Stomach (tissue), 9 donors: ENCODE data around the gene LGR5. TPM values are rescaled to one million over a fixed set of nuclear protein-coding genes. Genes with fewer than 3 reads are reported as not detected.
"Not testable (repeated sequence)": the region's sequence is repeated elsewhere in the genome, so short reads cannot be mapped to it uniquely, and the experiment has no call there.

Experiments
- DNase-seq, 2 donors: peaks; one replicate each; pipeline versions ENCODE4 v3.0.0 to v3.0.0-alpha.2; 2013 to 2019
- H3K27ac ChIP-seq, 5 donors: fragments of 200-600 bp in 4 of 5; sonication (generic) in 4 of 5; one replicate each; pipeline ENCODE4 v1.5.1; 2013 to 2019; ENCODE audit warnings: mild to moderate bottlenecking in 1 of 5, moderate library complexity in 1 of 5
- H3K27me3 ChIP-seq, 3 donors: fragments of 200-600 bp; sonication (generic); one replicate each; pipeline ENCODE4 v1.5.1; 2017 to 2019; ENCODE audit warnings: mixed run types in 1 of 3
- H3K36me3 ChIP-seq, 4 donors: fragments of 200-600 bp; sonication (generic); 1 replicate in 3 of 4; 2 replicates in 1 of 4; pipeline ENCODE4 v1.5.1; 2016 to 2019
- H3K4me1 ChIP-seq, 4 donors: fragments of 200-600 bp; sonication (generic); one replicate each; pipeline ENCODE4 v1.5.1; 2016 to 2019
- H3K4me3 ChIP-seq, 4 donors: fragments of 200-600 bp; sonication (generic) in 3 of 4; one replicate each; pipeline ENCODE4 v1.5.1; 2016 to 2019; ENCODE audit warnings: mild to moderate bottlenecking in 1 of 4
- H3K9me3 ChIP-seq, 4 donors: fragments of 200-600 bp; sonication (generic); one replicate each; pipeline ENCODE4 v1.5.1; 2016 to 2019
- CTCF ChIP-seq, 7 experiments: fragments of 450-650 bp in 4 of 7; fragments of 200-600 bp in 3 of 7; sonication (generic) in 3 of 7; IDR thresholded peaks; one replicate each; pipeline ENCODE4 v1.5.1; 2016 to 2019; ENCODE audit warnings: antibody characterized with exemption in 7 of 7, control low read depth in 2 of 7, mild to moderate bottlenecking in 1 of 7
- EP300 ChIP-seq: sonication (generic); formaldehyde crosslinking; IDR thresholded peaks from one replicate; pipeline ENCODE4 v1.6.1; 2017; ENCODE audit warnings: antibody characterized with exemption
- POLR2A ChIP-seq, 4 donors: fragments of 450-650 bp; IDR thresholded peaks; one replicate each; pipeline ENCODE4 v1.6.1; 2016; ENCODE audit warnings: antibody characterized with exemption in 4 of 4, control low read depth in 2 of 4, mild to moderate bottlenecking in 1 of 4, moderate library complexity in 1 of 4
- POLR2AphosphoS5 ChIP-seq, 3 donors: sonication (generic); formaldehyde crosslinking; IDR thresholded peaks; one replicate each; pipeline ENCODE4 v1.6.1; 2016; ENCODE audit warnings: antibody characterized with exemption in 3 of 3
- WGBS, 5 donors: extraction: QIAGEN DNeasy Blood & Tissue Kit in 3 of 5; methylation state at CpG; one replicate each; pipeline versions ENCODE4 v1.1.5 to v1.1.7; 2013 to 2018; 5-methylcytosine and 5-hydroxymethylcytosine counted together
- intact Hi-C: fragments of 100-400 bp; cut with DNase I; formaldehyde crosslinking; loops from one replicate; pipeline ENCODE4 v1.15.1; 2023; ENCODE audit warnings: low total_unique reads
- polyA plus RNA-seq, 3 donors: library from polyadenylated mRNA; stranded (reverse); fragments of 200-250 nt; gene quantifications; one replicate each; pipeline ENCODE4 v1.2.3, GENCODE V29; 2013
- total RNA-seq, 5 donors: library from RNA; depleted of rRNA; stranded (reverse); fragments of >200 nt; gene quantifications; one replicate each; pipeline versions ENCODE4 v1.1.0 to v1.2.3, GENCODE V29; 2014 to 2016
- donor health status: healthy with polysubstance abuse.
- donor health status: Bipolar disorder and iron deficiency.
- donor health status: healthy.

LGR5 gene
- total and polyA plus RNA-seq, 8 donors: 0.06 to 16.0 (median 1.2) TPM; not detected in 3

GRCh38 chr12:71548893-71549292, 109.3 kb downstream of the LGR5 start:
- intact Hi-C loops: no loop called here
- Histone ChIP-seq H3K9me3 (no peaks in the 10 kb centered on the region), H3K4me3 (no peak overlapping the region), H3K27me3 (no peaks in the 10 kb centered on the region), H3K4me1 (no peaks in the 10 kb centered on the region), H3K36me3 (no peaks in the 10 kb centered on the region), H3K27ac (no peak overlapping the region)
- 57 to 63% (median 59%) methylated on average over 3 of the region's 3 CpGs for WGBS, 5 donors
- DNase-seq: no peak
- TF ChIP-seq EP300: no peak
- TF ChIP-seq POLR2AphosphoS5 (IDR thresholded peaks at IDR 0.05): no peak
- TF ChIP-seq POLR2A (IDR thresholded peaks at IDR 0.05): no peak
- TF ChIP-seq CTCF (IDR thresholded peaks at IDR 0.05): no peak

GRCh38 chr12:71551529-71551928, 111.9 kb downstream of the LGR5 start:
- 28 to 46% (median 33%) methylated on average over 3 of the region's 3 CpGs for WGBS, 5 donors
- intact Hi-C loops: loop anchor here (5.0 kb wide), 1 partner anchor 134 kb away; no protein-coding TSS in a partner anchor

GRCh38 chr12:71552728-71553501, 113.3 kb downstream of the LGR5 start:
- no peak overlapping the region for H3K27ac ChIP-seq
- no peaks in the 10 kb centered on the region for H3K36me3 ChIP-seq
- no peak overlapping the region for H3K4me3 ChIP-seq
- TF ChIP-seq POLR2A (IDR thresholded peaks at IDR 0.05) (no peak), EP300 (no peak), CTCF (IDR thresholded peaks at IDR 0.05) (no peak), POLR2AphosphoS5 (IDR thresholded peaks at IDR 0.05) (no peak)
- DNase-seq: no peak
- no peaks in the 10 kb centered on the region for H3K27me3 ChIP-seq
- 53 to 82% (median 56%) methylated on average over 5 of the region's 5 CpGs for WGBS, 5 donors
- intact Hi-C loops: loop anchor here (5.0 kb wide), 1 partner anchor 136 kb away; no protein-coding TSS in a partner anchor
- no peaks in the 10 kb centered on the region for H3K4me1 ChIP-seq
- H3K9me3 ChIP-seq: no peaks in the 10 kb centered on the region

More at GRCh38 chr12:71551529-71551928, 111.9 kb downstream of the LGR5 start:
- H3K4me1 ChIP-seq: no peaks in the 10 kb centered on the region
- H3K36me3 ChIP-seq: no peaks in the 10 kb centered on the region
- H3K4me3 ChIP-seq: no peak overlapping the region
- H3K27me3 ChIP-seq: no peaks in the 10 kb centered on the region
- TF ChIP-seq POLR2AphosphoS5 (IDR thresholded peaks at IDR 0.05): no peak
- TF ChIP-seq EP300: no peak
- TF ChIP-seq CTCF (IDR thresholded peaks at IDR 0.05): peak in 2 of 7 experiments; percentile 16 to 29
- DNase-seq: peak in 1 of 2 donors; percentile 38
- no peaks in the 10 kb centered on the region for H3K9me3 ChIP-seq
- no peak overlapping the region for H3K27ac ChIP-seq

- no peaks in the 10 kb centered on the region for H3K4me1 ChIP-seq
- no peak overlapping the region for H3K27ac ChIP-seq
- H3K27me3 ChIP-seq: no peaks in the 10 kb centered on the region
- TF ChIP-seq POLR2AphosphoS5 (IDR thresholded peaks at IDR 0.05) (no peak), CTCF (IDR thresholded peaks at IDR 0.05) (no peak), EP300 (no peak), POLR2A (IDR thresholded peaks at IDR 0.05) (no peak)
- WGBS, 5 donors: 57 to 77% (median 71%) methylated on average over 1 of the region's 1 CpG
- intact Hi-C loops: no loop called here
- DNase-seq: no peak
- H3K4me3 ChIP-seq: no peak overlapping the region
- H3K36me3 ChIP-seq: no peaks in the 10 kb centered on the region
- no peaks in the 10 kb centered on the region for H3K9me3 ChIP-seq
Measured at GRCh38 chr12:71555191-71555590, 115.6 kb downstream of the LGR5 start.

- H3K4me3 ChIP-seq, H3K36me3 ChIP-seq, intact Hi-C loops, H3K9me3 ChIP-seq, H3K27ac ChIP-seq, H3K4me1 ChIP-seq, H3K27me3 ChIP-seq, DNase-seq: not testable (repeated sequence)
- WGBS, 5 donors: 88 to 100% (median 94%) methylated on average over 1 of the region's 1 CpG
Measured at GRCh38 chr12:71555789-71556188, 116.2 kb downstream of the LGR5 start.
